Esophagus muscularis mucosa (tissue), 4 donors: ENCODE results near the gene POLA2. TPM values are rescaled to one million over a fixed set of nuclear protein-coding genes. Genes with fewer than 3 reads are reported as not detected.
"Not testable (repeated sequence)": the region's sequence is repeated elsewhere in the genome, so short reads cannot be mapped to it uniquely, and the experiment has no call there.

ENCODE experiments used
- DNase-seq: peaks from one replicate; pipeline ENCODE4 v3.0.0-alpha.2; 2017; ENCODE audit errors: extremely low spot score
- H3K27ac ChIP-seq, 4 donors: fragments of 200-600 bp; sonication (generic); replicated peaks in 1 of 4; 1 replicate in 3 of 4; 2 replicates in 1 of 4; pipeline ENCODE4 v1.5.1; 2016 to 2019; ENCODE audit warnings: mild to moderate bottlenecking in 1 of 4
- H3K27me3 ChIP-seq, 4 donors: fragments of 200-600 bp; sonication (generic); one replicate each; pipeline versions ENCODE4 v1.5.1 to v1.6.0; 2016 to 2019
- H3K36me3 ChIP-seq, 4 donors: fragments of 200-600 bp; sonication (generic); one replicate each; pipeline ENCODE4 v1.5.1; 2016 to 2019
- H3K4me1 ChIP-seq, 4 donors: fragments of 200-600 bp; sonication (generic); one replicate each; pipeline ENCODE4 v1.5.1; 2016 to 2019
- H3K4me3 ChIP-seq, 4 donors: fragments of 200-600 bp; sonication (generic); 1 replicate in 2 of 4; 2 replicates in 2 of 4; pipeline ENCODE4 v1.5.1; 2016 to 2019; ENCODE audit warnings: mild to moderate bottlenecking in 4 of 4, moderate library complexity in 1 of 4
- H3K9me3 ChIP-seq, 4 donors: fragments of 200-600 bp; sonication (generic); 1 replicate in 3 of 4; 2 replicates in 1 of 4; pipeline ENCODE4 v1.5.1; 2016 to 2019
- EP300 ChIP-seq: sonication (generic); formaldehyde crosslinking; IDR thresholded peaks from one replicate; pipeline ENCODE4 v1.6.1; 2017; ENCODE audit warnings: antibody characterized with exemption
- POLR2A ChIP-seq: fragments of 450-650 bp; IDR thresholded peaks from one replicate; pipeline ENCODE4 v1.6.1; 2017; ENCODE audit warnings: antibody characterized with exemption, moderate library complexity, mild to moderate bottlenecking, low read depth
- POLR2AphosphoS5 ChIP-seq, 2 donors: sonication (generic); formaldehyde crosslinking; IDR thresholded peaks; one replicate each; pipeline ENCODE4 v1.6.1; 2017; ENCODE audit warnings: antibody characterized with exemption in 2 of 2
- WGBS: methylation state at CpG from one replicate; pipeline ENCODE4 v1.1.5; 2018; 5-methylcytosine and 5-hydroxymethylcytosine counted together
- intact Hi-C: fragments of 100-400 bp; cut with DNase I; formaldehyde crosslinking; loops from one replicate; pipeline ENCODE4 v1.15.1; 2023
- total RNA-seq, 4 donors: library from RNA; depleted of rRNA; stranded (reverse); fragments of >200 nt; gene quantifications; one replicate each; pipeline versions ENCODE4 v1.1.0 to v1.2.1, GENCODE V29; 2016
- TF ChIP-seq, protein P1 (sequence below), 3 experiments: fragments of 200-600 bp in 2 of 3; fragments of 450-650 bp in 1 of 3; sonication (generic) in 2 of 3; IDR thresholded peaks; one replicate each; pipeline ENCODE4 v1.5.1; 2017 to 2019; ENCODE audit warnings: antibody characterized with exemption in 3 of 3, mild to moderate bottlenecking in 2 of 3, moderate library complexity in 1 of 3

The POLA2 gene
- total RNA-seq, 4 donors from 2014 or later = 14.7 to 26.6 (median 17.3) TPM

DNA sequence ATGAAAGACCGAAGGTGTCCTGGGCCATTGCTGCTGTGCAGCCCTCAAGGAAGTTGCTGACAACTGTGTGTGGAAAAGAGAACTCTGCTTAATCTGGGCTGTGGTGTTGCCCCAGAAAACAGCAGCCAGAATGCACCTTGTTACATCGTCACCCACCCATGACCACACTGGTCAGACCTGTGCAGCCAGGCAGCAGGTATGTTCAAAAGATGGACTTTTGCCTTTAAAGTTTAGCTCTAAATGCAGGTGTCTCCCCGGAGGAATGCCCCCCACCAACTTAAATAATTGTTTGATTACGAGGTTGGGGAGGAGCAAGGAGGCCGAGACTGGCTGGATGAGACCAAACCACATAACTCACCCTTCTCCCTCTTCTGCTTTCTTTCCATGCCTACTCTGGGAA is 15.3 kb upstream of the POLA2 start:
- no peak overlapping the region for H3K27ac ChIP-seq
- 82% methylated on average over 5 of the region's 5 CpGs for WGBS
- H3K9me3 ChIP-seq = no peaks in the 10 kb centered on the region
- no peaks in the 10 kb centered on the region for H3K4me1 ChIP-seq
- TF ChIP-seq, protein P1, sequence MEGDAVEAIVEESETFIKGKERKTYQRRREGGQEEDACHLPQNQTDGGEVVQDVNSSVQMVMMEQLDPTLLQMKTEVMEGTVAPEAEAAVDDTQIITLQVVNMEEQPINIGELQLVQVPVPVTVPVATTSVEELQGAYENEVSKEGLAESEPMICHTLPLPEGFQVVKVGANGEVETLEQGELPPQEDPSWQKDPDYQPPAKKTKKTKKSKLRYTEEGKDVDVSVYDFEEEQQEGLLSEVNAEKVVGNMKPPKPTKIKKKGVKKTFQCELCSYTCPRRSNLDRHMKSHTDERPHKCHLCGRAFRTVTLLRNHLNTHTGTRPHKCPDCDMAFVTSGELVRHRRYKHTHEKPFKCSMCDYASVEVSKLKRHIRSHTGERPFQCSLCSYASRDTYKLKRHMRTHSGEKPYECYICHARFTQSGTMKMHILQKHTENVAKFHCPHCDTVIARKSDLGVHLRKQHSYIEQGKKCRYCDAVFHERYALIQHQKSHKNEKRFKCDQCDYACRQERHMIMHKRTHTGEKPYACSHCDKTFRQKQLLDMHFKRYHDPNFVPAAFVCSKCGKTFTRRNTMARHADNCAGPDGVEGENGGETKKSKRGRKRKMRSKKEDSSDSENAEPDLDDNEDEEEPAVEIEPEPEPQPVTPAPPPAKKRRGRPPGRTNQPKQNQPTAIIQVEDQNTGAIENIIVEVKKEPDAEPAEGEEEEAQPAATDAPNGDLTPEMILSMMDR (IDR thresholded peaks at IDR 0.05) = no peak
- TF ChIP-seq EP300 (no peak), POLR2AphosphoS5 (IDR thresholded peaks at IDR 0.05) (no peak), POLR2A (no peak)
- intact Hi-C loops = no loop called here
- H3K27me3 ChIP-seq = no peaks in the 10 kb centered on the region
- no peak for DNase-seq
- no peaks in the 10 kb centered on the region for H3K36me3 ChIP-seq
- H3K4me3 ChIP-seq = no peak overlapping the region

DNA sequence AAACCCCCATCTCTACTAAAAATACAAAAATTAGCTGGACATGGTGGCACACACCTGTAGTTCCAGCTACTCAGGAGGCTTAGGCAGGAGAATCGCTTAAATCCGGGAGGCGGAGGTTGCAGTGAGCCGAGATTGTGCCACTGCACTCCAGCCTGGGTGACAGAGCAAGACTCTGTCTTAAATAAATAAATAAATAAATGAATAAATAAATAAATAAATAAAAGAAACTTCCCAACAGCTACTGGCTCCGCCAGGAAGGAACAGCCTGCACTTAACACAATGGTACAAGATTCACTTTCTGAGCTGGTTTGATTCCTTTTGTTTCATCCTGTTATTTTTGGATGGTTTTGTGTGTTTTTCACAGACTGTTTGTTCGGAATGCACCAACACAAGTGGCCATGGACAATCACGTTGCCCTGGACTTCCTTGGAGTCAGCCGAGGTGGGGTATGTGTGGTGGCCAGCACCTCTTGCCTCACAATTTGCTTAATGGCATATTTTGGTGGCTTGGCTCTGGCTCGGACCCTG is 13.5 kb upstream of the POLA2 start:
- DNase-seq, H3K36me3 ChIP-seq, H3K9me3 ChIP-seq, H3K4me1 ChIP-seq, H3K27me3 ChIP-seq, H3K27ac ChIP-seq, intact Hi-C loops, H3K4me3 ChIP-seq: not testable (repeated sequence)
- WGBS = 89% methylated on average over 8 of the region's 9 CpGs

DNA sequence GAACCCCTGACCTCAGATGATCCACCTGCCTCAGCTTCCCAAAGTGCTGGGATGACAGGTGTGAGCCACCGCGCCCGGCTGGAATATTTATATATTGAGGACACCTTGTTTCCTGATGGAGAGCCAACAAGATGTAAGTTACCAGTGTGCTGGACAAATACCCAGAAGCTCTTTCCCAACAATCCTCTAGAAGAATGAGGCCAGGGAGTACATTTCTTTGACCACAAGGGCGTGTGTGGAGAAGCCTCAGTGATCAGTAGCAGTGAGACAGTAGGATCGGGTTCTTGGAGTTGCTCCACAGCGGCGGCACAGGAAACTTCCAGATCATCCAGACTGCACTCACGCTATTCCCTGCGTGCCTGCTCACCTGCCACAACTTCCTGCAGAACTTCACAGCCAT is 10.3 kb upstream of the POLA2 start:
- H3K27me3 ChIP-seq = no peaks in the 10 kb centered on the region
- no peaks in the 10 kb centered on the region for H3K4me1 ChIP-seq
- H3K36me3 ChIP-seq = no peaks in the 10 kb centered on the region
- DNase-seq = no peak
- no peaks in the 10 kb centered on the region for H3K9me3 ChIP-seq
- H3K4me3 ChIP-seq = no peak overlapping the region
- TF ChIP-seq POLR2A (no peak), POLR2AphosphoS5 (IDR thresholded peaks at IDR 0.05) (no peak), EP300 (no peak)
- TF ChIP-seq, protein P1 (IDR thresholded peaks at IDR 0.05) = no peak
- no peak overlapping the region for H3K27ac ChIP-seq
- intact Hi-C loops = no loop called here
- WGBS = 90% methylated on average over 7 of the region's 9 CpGs

DNA sequence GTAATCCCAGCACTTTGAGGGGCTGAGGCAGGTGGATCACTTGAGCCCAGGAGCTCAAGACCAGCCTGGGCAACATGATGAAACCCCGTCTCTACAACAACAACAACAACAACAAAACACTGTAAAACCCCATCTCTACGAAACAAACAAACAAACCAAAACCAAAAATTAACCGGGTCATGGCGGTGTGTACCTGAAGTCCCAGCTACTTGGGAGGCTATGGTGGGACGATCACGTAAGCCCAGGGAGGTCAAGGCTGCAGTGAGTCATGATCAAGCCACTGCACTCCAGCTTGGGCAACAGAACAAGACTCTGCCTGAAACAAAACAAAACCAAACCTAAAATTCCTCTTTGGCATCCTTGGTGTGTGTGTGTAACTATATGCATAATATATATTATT is 7.0 kb upstream of the POLA2 start:
- Histone ChIP-seq H3K27me3 (no peaks in the 10 kb centered on the region), H3K27ac (no peak overlapping the region), H3K4me1 (no peaks in the 10 kb centered on the region), H3K36me3 (no peaks in the 10 kb centered on the region), H3K9me3 (no peaks in the 10 kb centered on the region), H3K4me3 (no peak overlapping the region)
- WGBS = 82% methylated on average over 6 of the region's 6 CpGs
- TF ChIP-seq POLR2A = no peak
- no peak for TF ChIP-seq EP300
- no peak for TF ChIP-seq POLR2AphosphoS5 (IDR thresholded peaks at IDR 0.05)
- TF ChIP-seq, protein P1 (IDR thresholded peaks at IDR 0.05) = no peak
- no peak for DNase-seq
- intact Hi-C loops = no loop called here

DNA sequence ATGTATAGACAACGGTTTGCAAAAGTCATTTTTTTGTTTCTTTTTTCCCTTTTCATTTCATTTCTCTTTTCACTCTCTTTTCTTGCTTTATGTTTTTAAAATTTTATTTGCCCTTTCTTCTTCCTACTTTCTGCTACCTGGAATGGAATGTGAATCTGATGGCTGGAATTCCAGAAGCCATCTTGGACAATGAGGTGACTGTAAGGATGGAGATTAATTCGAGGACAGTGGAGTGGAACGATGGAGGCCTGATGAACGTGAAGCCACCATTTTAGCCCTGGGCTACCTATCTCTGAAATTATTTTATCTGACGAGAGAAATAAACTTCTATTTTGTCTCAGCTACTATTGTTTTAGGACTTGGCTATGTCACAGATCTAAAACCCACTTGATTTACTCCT is 2.8 kb upstream of the POLA2 start:
- intact Hi-C loops = no loop called here
- no peaks in the 10 kb centered on the region for H3K27me3 ChIP-seq
- WGBS = 85% methylated on average over 5 of the region's 5 CpGs
- no peak overlapping the region for H3K4me3 ChIP-seq
- no peak for TF ChIP-seq POLR2AphosphoS5 (IDR thresholded peaks at IDR 0.05)
- no peak for TF ChIP-seq POLR2A
- TF ChIP-seq, protein P1 (IDR thresholded peaks at IDR 0.05) = no peak
- TF ChIP-seq EP300 = no peak
- H3K36me3 ChIP-seq = no peaks in the 10 kb centered on the region
- H3K27ac ChIP-seq = no peak overlapping the region
- H3K4me1 ChIP-seq = peaks cover 8 to 24% (median 19%) of the 10 kb centered on the region in 4 donors
- H3K9me3 ChIP-seq = no peaks in the 10 kb centered on the region
- no peak for DNase-seq
